A549 (cell line): Measurements from ENCODE around the gene SOWAHC.

Source experiments
- CBX2 ChIP-seq: fragments of 200-600 bp; sonication (generic); IDR thresholded peaks from 2 replicates; pipeline ENCODE4 v1.6.1; 2016; ENCODE audit warnings: low read depth, mild to moderate bottlenecking, borderline replicate concordance
- CHD2 ChIP-seq: fragments of 150-350 bp; IDR thresholded peaks from 2 replicates; pipeline ENCODE4 v1.6.1; 2014; ENCODE audit warnings: low read length; ENCODE audit not compliant: partially characterized antibody
- CTCF ChIP-seq: fragments of >200 bp; sonication (Bioruptor Twin); formaldehyde crosslinking; IDR thresholded peaks from 3 replicates; pipeline ENCODE4 v1.5.1; 2016
- EHMT2 ChIP-seq: fragments of 200-600 bp; sonication (generic); IDR thresholded peaks from 2 replicates; pipeline ENCODE4 v1.6.1; 2016; ENCODE audit warnings: antibody characterized with exemption, low read depth, mild to moderate bottlenecking, moderate library complexity
- EP300 ChIP-seq, 2 experiments: fragments of >200 bp; sonication (Bioruptor Twin); formaldehyde crosslinking; IDR thresholded peaks; 2 replicates in 1 of 2; 3 replicates in 1 of 2; pipeline ENCODE4 v1.6.1; 2016 to 2017
- FOSL2 ChIP-seq, 2 experiments: fragments of 450-650 bp in 1 of 2; fragments of >200 bp in 1 of 2; sonication (Bioruptor Twin) in 1 of 2; formaldehyde crosslinking; IDR thresholded peaks; 2 replicates each; pipeline versions ENCODE4 v1.5.0 to v1.6.1; 2016 to 2020; ENCODE audit warnings: mild to moderate bottlenecking in 1 of 2, moderate library complexity in 1 of 2
- JUN ChIP-seq, 2 experiments: fragments of >200 bp; sonication (Bioruptor Twin); formaldehyde crosslinking; IDR thresholded peaks; 2 replicates in 1 of 2; 3 replicates in 1 of 2; pipeline ENCODE4 v1.6.1; 2016 to 2017
- KDM1A ChIP-seq: fragments of 200-600 bp; sonication (generic); IDR thresholded peaks from 2 replicates; pipeline ENCODE4 v1.6.1; 2016; ENCODE audit warnings: low read depth, mild to moderate bottlenecking
- NR3C1 ChIP-seq: fragments of >200 bp; sonication (Bioruptor Twin); formaldehyde crosslinking; IDR thresholded peaks from 3 replicates; pipeline ENCODE4 v1.6.1; 2017
- POLR2A ChIP-seq: IDR thresholded peaks from 2 replicates; pipeline ENCODE4 v1.6.1; 2012; ENCODE audit warnings: mild to moderate bottlenecking, low read length
- POLR2AphosphoS2 ChIP-seq: conservative IDR thresholded peaks from 2 replicates; pipeline ENCODE4 v1.6.1; 2012; ENCODE audit warnings: low read length, improper control_type of control experiment, inconsistent platforms
- RARB ChIP-seq: fragments of 250-450 bp; sonication (Bioruptor Pico); IDR thresholded peaks from 2 replicates; pipeline ENCODE4 v1.8.0; 2021; ENCODE audit warnings: mild to moderate bottlenecking, moderate library complexity
- ZFP36 ChIP-seq: fragments of 450-650 bp; IDR thresholded peaks from 2 replicates; pipeline ENCODE4 v1.6.1; 2014; ENCODE audit warnings: borderline replicate concordance; ENCODE audit not compliant: partially characterized antibody
- TF ChIP-seq, protein P1 (sequence below): fragments of 200-600 bp; sonication (generic); IDR thresholded peaks from 2 replicates; pipeline ENCODE4 v1.6.1; 2016; ENCODE audit warnings: antibody characterized with exemption, mild to moderate bottlenecking, moderate library complexity

DNA sequence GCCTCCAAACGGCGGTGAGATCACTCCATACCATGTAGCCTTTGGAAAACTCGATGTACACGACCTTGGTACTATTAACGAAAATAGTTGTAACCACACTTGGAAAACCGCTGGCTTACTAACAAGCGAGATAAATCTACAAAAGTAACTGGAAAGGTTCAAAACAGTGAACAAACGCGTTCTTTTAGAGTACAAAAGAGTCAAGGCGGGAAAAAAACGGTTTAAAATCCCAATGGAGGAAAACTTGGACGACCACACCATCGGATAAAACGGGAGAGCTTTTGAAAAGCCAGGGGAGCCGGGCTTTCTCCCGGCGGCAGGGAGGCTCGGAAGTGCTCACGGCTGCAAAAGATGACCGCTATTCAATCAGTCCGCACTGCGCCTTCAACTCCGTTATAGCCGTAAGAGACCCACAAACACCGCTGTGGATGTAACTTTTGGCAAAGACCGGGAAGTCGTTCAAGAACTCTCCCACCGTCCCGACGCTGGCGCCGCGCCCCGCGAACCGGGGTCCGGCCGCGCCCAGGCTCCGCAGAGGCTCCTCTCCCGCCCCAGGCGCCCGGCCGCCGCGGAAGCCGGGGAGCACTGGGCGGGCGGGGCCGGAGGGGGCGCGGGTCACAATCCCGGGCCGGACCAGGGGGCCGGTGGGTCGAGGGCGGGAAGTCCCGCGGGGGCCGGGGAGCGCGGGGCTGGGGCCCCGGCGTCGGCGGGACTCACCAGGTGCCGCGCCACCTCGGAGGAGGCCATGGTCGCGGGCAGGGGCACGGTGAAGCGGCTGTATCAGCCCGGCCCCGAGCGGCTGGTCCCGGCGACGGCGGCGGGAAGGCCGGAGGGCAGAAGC, 863 bp upstream of the SOWAHC start:
- TF ChIP-seq POLR2A (peak; percentile 59), CBX2 (no peak), KDM1A (no peak), EHMT2 (no peak), CHD2 (no peak), CTCF (no peak), POLR2AphosphoS2 (no peak), NR3C1 (no peak), EP300 (IDR thresholded peaks at IDR 0.05) (no peak), ZFP36 (no peak), JUN (IDR thresholded peaks at IDR 0.05) (peak in 1 of 2 experiments; percentile 37; a peak in 2 of 5 replicates), RARB (CRISPR knock-in tag) (no peak), FOSL2 (IDR thresholded peaks at IDR 0.05) (no peak), FOSL2 (CRISPR knock-in tag; IDR thresholded peaks at IDR 0.05) (no peak)
- TF ChIP-seq, protein P1, sequence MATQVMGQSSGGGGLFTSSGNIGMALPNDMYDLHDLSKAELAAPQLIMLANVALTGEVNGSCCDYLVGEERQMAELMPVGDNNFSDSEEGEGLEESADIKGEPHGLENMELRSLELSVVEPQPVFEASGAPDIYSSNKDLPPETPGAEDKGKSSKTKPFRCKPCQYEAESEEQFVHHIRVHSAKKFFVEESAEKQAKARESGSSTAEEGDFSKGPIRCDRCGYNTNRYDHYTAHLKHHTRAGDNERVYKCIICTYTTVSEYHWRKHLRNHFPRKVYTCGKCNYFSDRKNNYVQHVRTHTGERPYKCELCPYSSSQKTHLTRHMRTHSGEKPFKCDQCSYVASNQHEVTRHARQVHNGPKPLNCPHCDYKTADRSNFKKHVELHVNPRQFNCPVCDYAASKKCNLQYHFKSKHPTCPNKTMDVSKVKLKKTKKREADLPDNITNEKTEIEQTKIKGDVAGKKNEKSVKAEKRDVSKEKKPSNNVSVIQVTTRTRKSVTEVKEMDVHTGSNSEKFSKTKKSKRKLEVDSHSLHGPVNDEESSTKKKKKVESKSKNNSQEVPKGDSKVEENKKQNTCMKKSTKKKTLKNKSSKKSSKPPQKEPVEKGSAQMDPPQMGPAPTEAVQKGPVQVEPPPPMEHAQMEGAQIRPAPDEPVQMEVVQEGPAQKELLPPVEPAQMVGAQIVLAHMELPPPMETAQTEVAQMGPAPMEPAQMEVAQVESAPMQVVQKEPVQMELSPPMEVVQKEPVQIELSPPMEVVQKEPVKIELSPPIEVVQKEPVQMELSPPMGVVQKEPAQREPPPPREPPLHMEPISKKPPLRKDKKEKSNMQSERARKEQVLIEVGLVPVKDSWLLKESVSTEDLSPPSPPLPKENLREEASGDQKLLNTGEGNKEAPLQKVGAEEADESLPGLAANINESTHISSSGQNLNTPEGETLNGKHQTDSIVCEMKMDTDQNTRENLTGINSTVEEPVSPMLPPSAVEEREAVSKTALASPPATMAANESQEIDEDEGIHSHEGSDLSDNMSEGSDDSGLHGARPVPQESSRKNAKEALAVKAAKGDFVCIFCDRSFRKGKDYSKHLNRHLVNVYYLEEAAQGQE, result no peak
